CD14-positive monocyte (primary cell): ENCODE results near the gene SPTLC1. TPM values are rescaled to one million over a fixed set of nuclear protein-coding genes. Genes with fewer than 3 reads are reported as not detected.
A peak's percentile ranks its signal among the peaks of the same experiment; 100 is the strongest.

Source experiments
- DNase-seq, 3 donors: peaks; one replicate each; pipeline ENCODE4 v3.0.0-alpha.2; 2011 to 2022
- H2AFZ ChIP-seq: 2 replicates; pipeline ENCODE4 v1.6.0; 2012; ENCODE audit warnings: mild to moderate bottlenecking, low read depth, low read length, inconsistent platforms; ENCODE audit not compliant: insufficient read depth, poor library complexity, severe bottlenecking
- H3K27ac ChIP-seq, 2 donors: 1 replicate in 1 of 2; 2 replicates in 1 of 2; pipeline ENCODE4 v1.5.1; 2012 to 2013; ENCODE audit warnings: low read length in 2 of 2, control low read depth in 1 of 2, inconsistent platforms in 1 of 2, low read depth in 1 of 2, mild to moderate bottlenecking in 1 of 2
- H3K27me3 ChIP-seq, 2 donors: one replicate each; pipeline versions ENCODE4 v1.6.0 to v1.6.1; 2011 to 2013; ENCODE audit warnings: low read length in 2 of 2; ENCODE audit not compliant: control insufficient read depth in 2 of 2, insufficient read depth in 2 of 2
- H3K36me3 ChIP-seq, 2 donors: replicated peaks in 1 of 2; 1 replicate in 1 of 2; 2 replicates in 1 of 2; pipeline versions ENCODE4 v1.5.1 to v1.6.1; 2012 to 2013; ENCODE audit warnings: low read length in 2 of 2, control low read depth in 1 of 2, inconsistent platforms in 1 of 2, mild to moderate bottlenecking in 1 of 2; ENCODE audit not compliant: insufficient read depth in 2 of 2, control insufficient read depth in 1 of 2
- H3K4me1 ChIP-seq, 2 donors: 1 replicate in 1 of 2; 2 replicates in 1 of 2; pipeline versions ENCODE4 v1.5.1 to v1.6.1; 2012 to 2013; ENCODE audit warnings: low read length in 2 of 2, control low read depth in 1 of 2, inconsistent platforms in 1 of 2, mild to moderate bottlenecking in 1 of 2, moderate library complexity in 1 of 2; ENCODE audit not compliant: insufficient read depth in 2 of 2, control insufficient read depth in 1 of 2
- H3K4me2 ChIP-seq: replicated peaks from 2 replicates; pipeline ENCODE3; 2012; ENCODE audit warnings: low read length, moderate library complexity, mild to moderate bottlenecking; ENCODE audit not compliant: poor library complexity, severe bottlenecking; ENCODE audit errors: extremely low read depth
- H3K4me3 ChIP-seq, 3 experiments: fragments of 200-600 bp in 1 of 3; sonication (generic) in 1 of 3; replicated peaks in 1 of 3; 1 replicate in 2 of 3; 2 replicates in 1 of 3; pipeline ENCODE4 v1.5.1; 2011 to 2013; ENCODE audit warnings: low read length in 3 of 3, mild to moderate bottlenecking in 3 of 3, control low read depth in 2 of 3, low read depth in 2 of 3, inconsistent platforms in 1 of 3, moderate library complexity in 1 of 3
- H3K79me2 ChIP-seq: 2 replicates; pipeline ENCODE4 v1.6.0; 2012; ENCODE audit warnings: mild to moderate bottlenecking, control low read depth, inconsistent platforms, low read length, moderate library complexity; ENCODE audit not compliant: insufficient read depth
- H3K9ac ChIP-seq: 2 replicates; pipeline ENCODE4 v1.6.0; 2017; ENCODE audit warnings: low read length, mild to moderate bottlenecking; ENCODE audit not compliant: insufficient read depth, poor library complexity, severe bottlenecking
- H3K9me3 ChIP-seq, 2 donors: replicated peaks in 1 of 2; 1 replicate in 1 of 2; 2 replicates in 1 of 2; pipeline versions ENCODE4 v1.5.1 to v1.6.1; 2012 to 2013; ENCODE audit warnings: low read length in 2 of 2, control low read depth in 1 of 2; ENCODE audit not compliant: control insufficient read depth in 1 of 2, insufficient read depth in 1 of 2
- H4K20me1 ChIP-seq: 2 replicates; pipeline ENCODE4 v1.6.0; 2012; ENCODE audit warnings: mild to moderate bottlenecking, low read length, control low read depth, moderate library complexity; ENCODE audit not compliant: insufficient read depth
- H3K27ac Mint-ChIP-seq, 7 donors: one replicate each; pipeline ENCODE4 v1.8.0; 2020; ENCODE audit warnings: mild to moderate bottlenecking in 7 of 7, mixed read lengths in 7 of 7, moderate library complexity in 6 of 7, inconsistent platforms in 2 of 7
- H3K27me3 Mint-ChIP-seq, 3 donors: one replicate each; pipeline ENCODE4 v1.8.0; 2021 to 2022; ENCODE audit warnings: low read depth in 3 of 3, mild to moderate bottlenecking in 3 of 3, mixed read lengths in 3 of 3, moderate library complexity in 3 of 3, inconsistent platforms in 1 of 3
- H3K36me3 Mint-ChIP-seq, 2 donors: one replicate each; pipeline ENCODE4 v1.8.0; 2020; ENCODE audit warnings: mixed read lengths in 2 of 2, inconsistent platforms in 1 of 2, mild to moderate bottlenecking in 1 of 2
- H3K4me1 Mint-ChIP-seq: one replicate; pipeline ENCODE4 v1.8.0; 2020; ENCODE audit warnings: mild to moderate bottlenecking, mixed read lengths
- H3K4me3 Mint-ChIP-seq, 2 donors: one replicate each; pipeline ENCODE4 v1.8.0; 2020; ENCODE audit warnings: mild to moderate bottlenecking in 2 of 2, mixed read lengths in 2 of 2, moderate library complexity in 1 of 2
- H3K9me3 Mint-ChIP-seq, 7 donors: one replicate each; pipeline ENCODE4 v1.8.0; 2020 to 2022; ENCODE audit warnings: mixed read lengths in 7 of 7, mild to moderate bottlenecking in 6 of 7, moderate library complexity in 6 of 7, inconsistent platforms in 2 of 7
- WGBS: methylation state at CpG from one replicate; pipeline ENCODE4 v1.1.5; 2013; ENCODE audit warnings: missing lambda C conversion rate; ENCODE audit not compliant: insufficient coverage; 5-methylcytosine and 5-hydroxymethylcytosine counted together
- intact Hi-C, 2 donors: fragments of 100-400 bp; cut with micrococcal nuclease; formaldehyde crosslinking; loops; one replicate each; pipeline versions ENCODE4 v1.15.0 to v1.15.1; 2023
- polyA plus RNA-seq, 3 donors: library from polyadenylated mRNA; depleted of rRNA in 1 of 3; unstranded in 2 of 3; stranded (reverse) in 1 of 3; fragments of 300-500 nt in 2 of 3; fragments of >200 nt in 1 of 3; fragmentation: Illumina TruSeq in 2 of 3; gene quantifications; 1 replicate in 2 of 3; 2 replicates in 1 of 3; pipeline ENCODE4 v1.2.3, GENCODE V29; 2012 to 2021
- TF ChIP-seq, protein P1 (sequence below): fragments of 200-600 bp; IDR thresholded peaks from one replicate; pipeline ENCODE4 v1.8.0; 2022; ENCODE audit warnings: antibody characterized with exemption, mild to moderate bottlenecking

SPTLC1 gene
- polyA plus RNA-seq, 3 donors, result 37.4 to 92.4 (median 80.0) TPM

DNA sequence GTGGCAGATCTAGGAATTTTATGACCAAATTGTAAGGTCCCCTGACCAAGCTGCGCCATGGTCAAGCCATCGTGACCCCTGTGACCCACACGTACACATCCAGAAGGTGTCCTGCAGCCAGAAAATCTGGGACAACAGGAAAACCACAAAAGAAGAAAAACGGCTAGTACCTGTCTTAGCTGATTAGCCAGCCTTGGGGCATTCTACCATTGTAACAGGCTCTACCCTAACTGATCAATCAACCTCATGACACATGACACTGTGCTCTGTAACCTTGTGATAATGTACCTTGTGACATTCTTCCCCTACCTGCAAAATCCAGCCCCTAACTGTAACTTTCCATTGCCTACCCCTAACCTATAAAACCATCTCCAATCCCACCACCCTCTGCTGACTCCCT lies 43.6 kb downstream of the SPTLC1 start:
- no peak overlapping the region for H3K4me3 Mint-ChIP-seq
- H3K27me3 Mint-ChIP-seq, result no peaks in the 10 kb centered on the region
- H3K27ac ChIP-seq, result no peak overlapping the region
- peaks cover 72 to 99% of the 10 kb centered on the region in 2 donors for H3K36me3 ChIP-seq
- no peaks in the 10 kb centered on the region for H3K4me1 Mint-ChIP-seq
- intact Hi-C loops, result no loop called here
- no peaks in the 10 kb centered on the region for H3K9me3 Mint-ChIP-seq
- no peak overlapping the region for H3K4me3 ChIP-seq
- no peaks in the 10 kb centered on the region for H3K9me3 ChIP-seq
- H3K27ac Mint-ChIP-seq, result peak overlapping the region in 1 of 7 donors; percentile 22
- no peak for DNase-seq
- TF ChIP-seq, protein P1, sequence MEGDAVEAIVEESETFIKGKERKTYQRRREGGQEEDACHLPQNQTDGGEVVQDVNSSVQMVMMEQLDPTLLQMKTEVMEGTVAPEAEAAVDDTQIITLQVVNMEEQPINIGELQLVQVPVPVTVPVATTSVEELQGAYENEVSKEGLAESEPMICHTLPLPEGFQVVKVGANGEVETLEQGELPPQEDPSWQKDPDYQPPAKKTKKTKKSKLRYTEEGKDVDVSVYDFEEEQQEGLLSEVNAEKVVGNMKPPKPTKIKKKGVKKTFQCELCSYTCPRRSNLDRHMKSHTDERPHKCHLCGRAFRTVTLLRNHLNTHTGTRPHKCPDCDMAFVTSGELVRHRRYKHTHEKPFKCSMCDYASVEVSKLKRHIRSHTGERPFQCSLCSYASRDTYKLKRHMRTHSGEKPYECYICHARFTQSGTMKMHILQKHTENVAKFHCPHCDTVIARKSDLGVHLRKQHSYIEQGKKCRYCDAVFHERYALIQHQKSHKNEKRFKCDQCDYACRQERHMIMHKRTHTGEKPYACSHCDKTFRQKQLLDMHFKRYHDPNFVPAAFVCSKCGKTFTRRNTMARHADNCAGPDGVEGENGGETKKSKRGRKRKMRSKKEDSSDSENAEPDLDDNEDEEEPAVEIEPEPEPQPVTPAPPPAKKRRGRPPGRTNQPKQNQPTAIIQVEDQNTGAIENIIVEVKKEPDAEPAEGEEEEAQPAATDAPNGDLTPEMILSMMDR, result no peak
- no peak overlapping the region for H3K9ac ChIP-seq
- H2AFZ ChIP-seq, result no peak overlapping the region
- no peaks in the 10 kb centered on the region for H3K79me2 ChIP-seq
- no peaks in the 10 kb centered on the region for H3K4me1 ChIP-seq
- H3K27me3 ChIP-seq, result no peaks in the 10 kb centered on the region
- H4K20me1 ChIP-seq, result peaks cover 7% of the 10 kb centered on the region
- H3K36me3 Mint-ChIP-seq, result peaks cover 49 to 59% of the 10 kb centered on the region in 2 donors
- 88% methylated on average over 4 of the region's 4 CpGs for WGBS
- H3K4me2 ChIP-seq, result no peak overlapping the region

DNA sequence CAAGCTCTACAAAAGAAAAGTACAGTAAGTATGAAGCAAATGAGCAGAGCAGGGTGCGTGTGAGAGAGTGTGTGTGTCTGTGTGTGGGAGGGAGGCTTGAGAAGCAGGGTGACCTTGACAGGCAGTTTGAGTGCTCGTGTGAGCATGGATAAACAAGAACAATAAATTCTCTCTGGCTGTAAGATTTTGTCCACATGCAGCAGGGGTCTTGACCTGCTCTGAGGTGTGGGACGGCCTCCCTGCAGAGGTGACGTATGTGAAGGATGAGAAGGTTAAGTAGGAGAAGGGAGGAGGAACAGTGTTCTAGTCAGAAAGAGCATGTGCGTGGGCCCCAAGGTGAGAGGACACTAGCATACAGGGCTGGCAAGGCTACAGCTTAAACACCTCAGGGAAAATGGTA lies 49.0 kb downstream of the SPTLC1 start:
- Histone ChIP-seq H3K4me1 (no peaks in the 10 kb centered on the region), H4K20me1 (peaks cover 1% of the 10 kb centered on the region), H3K27me3 (no peaks in the 10 kb centered on the region), H3K4me3 (no peak overlapping the region), H3K27ac (no peak overlapping the region), H3K36me3 (peaks cover 81 to 99% of the 10 kb centered on the region in 2 donors), H3K9ac (no peak overlapping the region), H3K4me2 (no peak overlapping the region), H2AFZ (no peak overlapping the region), H3K9me3 (peaks cover 0 to 17% of the 10 kb centered on the region in 2 donors), H3K79me2 (no peaks in the 10 kb centered on the region)
- TF ChIP-seq, protein P1, result no peak
- Mint-ChIP-seq H3K27me3 (no peaks in the 10 kb centered on the region), H3K36me3 (peaks cover 76 to 90% of the 10 kb centered on the region in 2 donors), H3K9me3 (peaks cover 9 to 23% (median 14%) of the 10 kb centered on the region in 7 donors), H3K4me1 (no peaks in the 10 kb centered on the region), H3K27ac (peak overlapping the region in 1 of 7 donors; percentile 64), H3K4me3 (no peak overlapping the region)
- no peak for DNase-seq
- 100% methylated on average over 4 of the region's 5 CpGs for WGBS
- intact Hi-C loops, result no loop called here
